Fibroblast of the aortic adventitia (primary cell): ENCODE results near the gene WNK2. TPM values are rescaled to one million over a fixed set of nuclear protein-coding genes. Genes with fewer than 3 reads are reported as not detected.

Experiments
- DNase-seq: peaks from one replicate; pipeline ENCODE4 v3.0.0-alpha.2; 2010; ENCODE audit warnings: low read depth
- H3K4me3 ChIP-seq: 2 replicates; pipeline ENCODE4 v1.5.1; 2011; ENCODE audit warnings: low read depth, mild to moderate bottlenecking, control low read depth, low read length, moderate library complexity
- total RNA-seq: library from RNA; depleted of rRNA; stranded (reverse); fragments of >200 nt; gene quantifications from 2 replicates; pipeline ENCODE4 v1.2.3, GENCODE V29; 2012; ENCODE audit warnings: low replicate concordance
- TF ChIP-seq, protein P1 (sequence below): IDR thresholded peaks from 2 replicates; pipeline ENCODE4 v1.5.1; 2011; ENCODE audit warnings: mild to moderate bottlenecking, low read length, control low read depth, inconsistent platforms; ENCODE audit not compliant: insufficient read depth

WNK2 gene
- total RNA-seq, 1 donor: not detected

- TF ChIP-seq, protein P1, sequence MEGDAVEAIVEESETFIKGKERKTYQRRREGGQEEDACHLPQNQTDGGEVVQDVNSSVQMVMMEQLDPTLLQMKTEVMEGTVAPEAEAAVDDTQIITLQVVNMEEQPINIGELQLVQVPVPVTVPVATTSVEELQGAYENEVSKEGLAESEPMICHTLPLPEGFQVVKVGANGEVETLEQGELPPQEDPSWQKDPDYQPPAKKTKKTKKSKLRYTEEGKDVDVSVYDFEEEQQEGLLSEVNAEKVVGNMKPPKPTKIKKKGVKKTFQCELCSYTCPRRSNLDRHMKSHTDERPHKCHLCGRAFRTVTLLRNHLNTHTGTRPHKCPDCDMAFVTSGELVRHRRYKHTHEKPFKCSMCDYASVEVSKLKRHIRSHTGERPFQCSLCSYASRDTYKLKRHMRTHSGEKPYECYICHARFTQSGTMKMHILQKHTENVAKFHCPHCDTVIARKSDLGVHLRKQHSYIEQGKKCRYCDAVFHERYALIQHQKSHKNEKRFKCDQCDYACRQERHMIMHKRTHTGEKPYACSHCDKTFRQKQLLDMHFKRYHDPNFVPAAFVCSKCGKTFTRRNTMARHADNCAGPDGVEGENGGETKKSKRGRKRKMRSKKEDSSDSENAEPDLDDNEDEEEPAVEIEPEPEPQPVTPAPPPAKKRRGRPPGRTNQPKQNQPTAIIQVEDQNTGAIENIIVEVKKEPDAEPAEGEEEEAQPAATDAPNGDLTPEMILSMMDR: no peak
- no peak overlapping the region for H3K4me3 ChIP-seq
Observed at GRCh38 chr9:93166699-93167098, 17.2 kb upstream of the WNK2 start.

DNA sequence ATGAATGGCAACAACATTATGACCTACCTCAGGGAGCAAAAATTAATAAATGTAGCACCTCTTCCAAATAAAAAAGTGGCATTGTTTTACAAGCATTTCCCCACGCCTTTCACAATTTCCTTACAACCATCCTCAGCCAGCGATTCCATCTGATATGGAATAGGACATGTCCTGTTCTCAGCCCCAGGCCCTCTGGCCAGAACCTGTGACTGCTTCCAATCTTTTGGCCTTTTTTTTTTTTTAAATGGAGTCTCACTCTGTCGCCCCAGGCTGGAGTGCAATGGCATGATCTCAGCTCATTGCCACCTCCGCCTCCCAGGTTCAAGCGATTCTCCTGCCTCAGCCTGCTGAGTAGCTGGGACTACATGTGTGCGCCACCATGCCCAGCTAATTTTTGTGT lies 16.8 kb upstream of the WNK2 start:
- no peak for DNase-seq
- no peak overlapping the region for H3K4me3 ChIP-seq
- TF ChIP-seq, protein P1: no peak

More at GRCh38 chr9:93166699-93167098, 17.2 kb upstream of the WNK2 start:
- no peak for DNase-seq

GRCh38 chr9:93167838-93168237 lies 16.1 kb upstream of the WNK2 start:
- no peak overlapping the region for H3K4me3 ChIP-seq
- no peak for DNase-seq
- TF ChIP-seq, protein P1: no peak

DNA sequence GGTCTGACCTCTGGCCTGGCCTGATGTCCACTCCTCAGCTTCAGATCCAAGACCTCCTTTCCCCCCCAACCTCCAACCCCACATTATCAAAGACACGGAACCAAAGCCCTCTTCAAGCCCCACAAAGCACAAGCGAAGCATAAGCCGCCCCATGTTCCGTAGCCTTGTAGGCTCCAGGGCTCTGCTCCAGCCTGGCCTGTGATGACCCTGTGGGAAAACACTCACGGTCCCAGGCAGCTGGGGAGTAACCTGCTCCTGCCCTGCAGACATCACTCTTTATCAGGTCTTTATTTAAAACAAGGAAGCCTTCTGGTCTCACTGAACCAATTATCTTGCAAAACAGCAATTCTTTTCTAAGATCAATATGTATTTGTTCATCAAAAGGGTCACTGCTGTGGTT lies 15.4 kb upstream of the WNK2 start:
- TF ChIP-seq, protein P1: no peak
- DNase-seq: no peak
- H3K4me3 ChIP-seq: no peak overlapping the region

DNA sequence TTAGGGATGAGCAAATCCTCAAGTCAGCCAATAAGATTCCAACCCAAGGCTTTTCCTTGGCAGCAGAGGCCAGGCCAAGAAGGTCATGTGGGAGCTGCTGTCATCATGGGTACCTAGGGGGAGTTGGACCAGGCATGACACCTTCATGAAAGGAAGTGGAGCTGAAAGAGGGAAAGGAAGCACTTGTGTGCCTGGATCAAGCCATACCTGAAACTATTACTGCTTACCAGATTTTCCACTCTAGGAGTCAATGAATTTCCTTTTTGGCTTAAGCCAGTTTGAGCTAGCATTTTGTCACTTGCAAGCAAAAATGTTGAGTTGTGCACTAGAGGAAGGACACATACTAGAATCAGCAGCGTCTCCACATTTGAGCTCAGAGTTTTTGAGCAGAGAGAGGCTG lies 14.5 kb upstream of the WNK2 start:
- DNase-seq: no peak
- no peak overlapping the region for H3K4me3 ChIP-seq
- TF ChIP-seq, protein P1: no peak

GRCh38 chr9:93170571-93170970 lies 13.4 kb upstream of the WNK2 start:
- H3K4me3 ChIP-seq: no peak overlapping the region
- DNase-seq: no peak
- TF ChIP-seq, protein P1: no peak

DNA sequence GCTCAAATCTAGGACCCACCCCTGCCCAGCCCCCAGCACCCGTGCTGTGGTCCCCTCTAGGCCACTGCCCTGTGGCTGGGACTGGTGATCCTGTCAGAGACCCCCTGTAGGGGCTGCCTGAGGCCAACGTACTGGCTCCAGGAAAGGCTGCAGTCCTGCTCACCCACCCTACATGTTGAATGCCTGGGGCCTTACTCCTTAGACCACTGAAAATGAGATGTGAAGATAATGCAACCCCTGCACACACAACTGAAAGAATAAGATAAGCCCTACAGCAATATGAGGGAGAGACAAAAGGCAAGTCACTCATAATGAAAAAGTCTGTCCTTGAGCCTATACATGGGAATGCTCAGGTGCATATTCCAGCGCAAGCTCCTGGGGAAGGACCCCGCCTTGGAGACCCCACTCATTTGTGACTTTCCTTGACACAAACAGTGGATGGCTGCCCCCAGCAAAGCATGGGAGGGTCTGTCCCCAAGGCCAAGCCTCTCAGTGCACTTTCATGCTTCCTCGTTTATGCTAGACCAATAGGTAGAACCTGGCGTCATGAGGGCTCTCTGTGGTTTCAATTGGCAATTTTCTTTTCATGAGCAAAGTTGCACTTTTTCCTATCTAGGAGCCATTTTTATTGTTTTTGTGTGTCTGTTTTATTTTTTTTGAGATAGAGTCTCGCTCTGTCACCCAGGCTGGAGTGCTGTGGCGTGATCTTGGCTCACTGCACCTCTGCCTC lies 12.5 kb upstream of the WNK2 start:
- TF ChIP-seq, protein P1: no peak
- no peak overlapping the region for H3K4me3 ChIP-seq
- no peak for DNase-seq
